ENCODE measurements around the gene TSEN2. TPM values are rescaled to one million over a fixed set of nuclear protein-coding genes. Genes with fewer than 3 reads are reported as not detected.

Gene TSEN2
- polyA plus RNA-seq, 2 of the 4 experiments (the other 2 are of a cell fraction) = 24.9 to 33.1 TPM

DNA sequence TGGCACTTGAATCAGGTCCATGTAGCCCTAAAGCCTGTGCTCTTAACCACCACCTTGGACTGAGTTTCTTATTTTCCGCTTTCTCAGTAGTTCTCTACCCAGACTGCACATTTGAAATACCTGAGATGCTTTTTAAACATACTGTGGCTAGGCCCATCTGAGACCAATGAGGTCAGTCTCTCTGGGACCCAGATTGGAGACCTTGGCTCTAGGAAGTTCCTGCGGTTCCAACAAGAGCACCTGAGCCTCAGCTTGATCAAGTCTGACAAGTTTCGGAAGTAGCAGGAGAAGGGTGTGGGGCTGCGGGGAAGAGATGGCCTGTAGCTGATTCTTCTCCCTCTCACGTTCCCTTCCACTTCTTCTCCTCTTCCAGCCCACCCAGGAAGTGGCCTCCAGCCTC is 11.5 kb upstream of the TSEN2 start:
- peak overlapping the region in 1 of 2 experiments; percentile 84; a peak in 3 of 6 replicates for H3K27ac ChIP-seq
- ATAC-seq = no peak
- POLR2A ChIA-PET = no interaction called here
- no peak for FAIRE-seq
- no peak overlapping the region for H3K4me3 ChIP-seq
- TF ChIP-seq, protein P1, sequence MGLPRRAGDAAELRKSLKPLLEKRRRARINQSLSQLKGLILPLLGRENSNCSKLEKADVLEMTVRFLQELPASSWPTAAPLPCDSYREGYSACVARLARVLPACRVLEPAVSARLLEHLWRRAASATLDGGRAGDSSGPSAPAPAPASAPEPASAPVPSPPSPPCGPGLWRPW (IDR thresholded peaks at IDR 0.05) = no peak
- TF ChIP-seq HOXB13 (CRISPR knock-in tag; IDR thresholded peaks at IDR 0.05; ENCODE audit: low read depth) (no peak), HEYL (CRISPR knock-in tag; IDR thresholded peaks at IDR 0.05) (no peak)
- TF ChIP-seq, protein P2, sequence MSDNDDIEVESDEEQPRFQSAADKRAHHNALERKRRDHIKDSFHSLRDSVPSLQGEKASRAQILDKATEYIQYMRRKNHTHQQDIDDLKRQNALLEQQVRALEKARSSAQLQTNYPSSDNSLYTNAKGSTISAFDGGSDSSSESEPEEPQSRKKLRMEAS (IDR thresholded peaks at IDR 0.05) = no peak
- H3K4me1 ChIP-seq = peaks cover 38% of the 10 kb centered on the region
- no peak for DNase-seq (ENCODE audit: low read depth in 1 of 2, low spot score in 1 of 2)
- no peaks in the 10 kb centered on the region for H3K9me3 ChIP-seq
- CTCF ChIA-PET = interaction anchor here (1.3 to 12.5 kb wide), 3 partner anchors 84 to 334 kb away, joined by 3 to 342 read pairs (median 14); no protein-coding TSS in a partner anchor
- 93% methylated on average over 5 of the region's 5 CpGs for WGBS (ENCODE audit: missing lambda C conversion rate)
- H3K4me2 ChIP-seq = no peak overlapping the region

DNA sequence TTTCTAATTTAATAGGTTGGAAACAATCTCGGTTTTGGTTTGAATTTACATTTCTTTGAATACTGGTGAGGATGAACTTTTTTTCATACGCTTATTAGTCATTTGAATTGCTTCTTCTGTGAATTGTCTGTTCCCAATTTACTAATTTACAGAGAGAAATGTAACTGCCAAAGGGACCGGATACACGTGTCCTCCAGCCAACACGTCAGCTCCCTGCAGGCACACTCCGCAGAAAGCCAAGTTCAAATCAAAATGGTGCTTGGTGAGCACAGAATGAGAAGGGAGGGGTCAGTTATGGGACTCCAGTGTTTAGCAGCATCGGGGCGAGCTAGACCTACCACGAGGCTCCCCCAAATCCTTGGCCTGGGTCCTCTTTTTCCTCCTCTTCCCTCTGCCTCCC is 10.8 kb upstream of the TSEN2 start:
- ChIA-PET CTCF (interaction anchor here (1.4 to 12.5 kb wide), 2 partner anchors 297 to 335 kb away, joined by 6 to 342 read pairs; no protein-coding TSS in a partner anchor), POLR2A (no interaction called here)
- no peak for FAIRE-seq
- TF ChIP-seq, protein P3, sequence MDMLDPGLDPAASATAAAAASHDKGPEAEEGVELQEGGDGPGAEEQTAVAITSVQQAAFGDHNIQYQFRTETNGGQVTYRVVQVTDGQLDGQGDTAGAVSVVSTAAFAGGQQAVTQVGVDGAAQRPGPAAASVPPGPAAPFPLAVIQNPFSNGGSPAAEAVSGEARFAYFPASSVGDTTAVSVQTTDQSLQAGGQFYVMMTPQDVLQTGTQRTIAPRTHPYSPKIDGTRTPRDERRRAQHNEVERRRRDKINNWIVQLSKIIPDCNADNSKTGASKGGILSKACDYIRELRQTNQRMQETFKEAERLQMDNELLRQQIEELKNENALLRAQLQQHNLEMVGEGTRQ (IDR thresholded peaks at IDR 0.05) = no peak
- TF ChIP-seq CBX8 (IDR thresholded peaks at IDR 0.05) = no peak
- TF ChIP-seq PHF8 (IDR thresholded peaks at IDR 0.05; ENCODE audit: borderline replicate concordance, low read depth) = no peak
- no peak for TF ChIP-seq NR3C1 (IDR thresholded peaks at IDR 0.05)
- no peak for TF ChIP-seq GATA3 (IDR thresholded peaks at IDR 0.05; ENCODE audit: borderline replicate concordance)
- no peak for TF ChIP-seq SREBF2 (IDR thresholded peaks at IDR 0.05)
- TF ChIP-seq MAZ (IDR thresholded peaks at IDR 0.05; ENCODE audit: borderline replicate concordance, low read depth, low read length) = no peak
- TF ChIP-seq POLR2A (IDR thresholded peaks at IDR 0.05; ENCODE audit: low read length) = no peak
- no peak for TF ChIP-seq RCOR1 (IDR thresholded peaks at IDR 0.05; ENCODE audit: low read depth, low read length)
- TF ChIP-seq, protein P4, sequence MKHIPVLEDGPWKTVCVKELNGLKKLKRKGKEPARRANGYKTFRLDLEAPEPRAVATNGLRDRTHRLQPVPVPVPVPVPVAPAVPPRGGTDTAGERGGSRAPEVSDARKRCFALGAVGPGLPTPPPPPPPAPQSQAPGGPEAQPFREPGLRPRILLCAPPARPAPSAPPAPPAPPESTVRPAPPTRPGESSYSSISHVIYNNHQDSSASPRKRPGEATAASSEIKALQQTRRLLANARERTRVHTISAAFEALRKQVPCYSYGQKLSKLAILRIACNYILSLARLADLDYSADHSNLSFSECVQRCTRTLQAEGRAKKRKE (CRISPR knock-in tag; IDR thresholded peaks at IDR 0.05; ENCODE audit: low read depth) = no peak
- TF ChIP-seq KDM5A (IDR thresholded peaks at IDR 0.05) = no peak
- TF ChIP-seq CBX2 (IDR thresholded peaks at IDR 0.05; ENCODE audit: borderline replicate concordance, low read depth) = no peak
- H3K27ac ChIP-seq = peak overlapping the region in 1 of 2 experiments; percentile 84; a peak in 2 of 6 replicates
- H3K4me2 ChIP-seq = no peak overlapping the region
- ATAC-seq = no peak
- H3K4me1 ChIP-seq = peaks cover 42% of the 10 kb centered on the region
- 90% methylated on average over 9 of the region's 9 CpGs for WGBS (ENCODE audit: missing lambda C conversion rate)
- no peaks in the 10 kb centered on the region for H3K9me3 ChIP-seq
- no peak for DNase-seq (ENCODE audit: low read depth in 1 of 2, low spot score in 1 of 2)
- H3K4me3 ChIP-seq = no peak overlapping the region

DNA sequence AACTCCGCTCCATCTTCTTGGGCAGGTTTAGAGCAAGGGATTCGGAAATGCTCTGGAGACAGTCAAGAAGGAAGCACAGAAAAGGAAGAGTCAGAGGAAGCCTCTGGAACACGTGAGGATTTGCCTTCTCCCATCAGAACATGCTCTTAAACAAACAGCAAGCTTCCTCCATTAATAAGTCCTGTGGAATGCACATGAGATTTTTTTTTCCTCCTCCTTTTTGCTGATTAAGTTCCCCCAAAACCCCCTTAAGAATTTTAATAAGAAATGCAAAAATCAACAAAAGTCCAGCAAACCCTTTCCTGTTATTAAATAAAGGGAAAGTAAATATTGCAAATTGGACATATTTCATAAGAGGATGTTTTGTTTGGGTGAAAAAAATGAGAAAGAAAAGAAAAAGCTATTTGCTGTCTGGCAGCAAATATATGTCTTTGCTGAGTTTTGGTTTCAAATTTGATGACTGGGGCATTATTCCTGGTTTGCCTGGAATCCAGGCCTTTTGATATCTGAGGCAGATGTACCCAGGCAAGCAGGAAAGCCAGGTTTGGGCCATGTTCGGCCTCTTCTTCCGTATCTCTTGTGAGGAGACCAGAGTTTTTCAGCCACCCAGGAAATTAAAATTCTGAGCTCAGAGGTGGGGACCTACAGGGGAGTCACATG is 7.9 kb upstream of the TSEN2 start:
- DNase-seq (ENCODE audit: low read depth in 1 of 2, low spot score in 1 of 2) = peak in 1 of 2 experiments; percentile 37
- Histone ChIP-seq H3K27ac (peak overlapping the region; percentile 39 to 77), H3K4me3 (no peak overlapping the region), H3K4me1 (peaks cover 36% of the 10 kb centered on the region), H3K4me2 (peak overlapping the region; percentile 38), H3K9me3 (no peaks in the 10 kb centered on the region)
- 71% methylated on average over 5 of the region's 5 CpGs for WGBS (ENCODE audit: missing lambda C conversion rate)
- ChIA-PET CTCF (interaction anchor here (0.9 to 12.5 kb wide), 6 partner anchors 9 to 338 kb away, joined by 3 to 342 read pairs (median 4); no protein-coding TSS in a partner anchor), POLR2A (no interaction called here)
- FAIRE-seq = no peak
- TF ChIP-seq FOSB (CRISPR knock-in tag; IDR thresholded peaks at IDR 0.05) (no peak), CEBPB (IDR thresholded peaks at IDR 0.05) (no peak), MAFK (IDR thresholded peaks at IDR 0.05; ENCODE audit: partially characterized antibody) (peak; percentile 87)
- no peak; a peak in 1 of 6 replicates for ATAC-seq
